DND-41 (cell line): Measurements from ENCODE around the gene TEX9.

Experiments used
- CTCF ChIP-seq: IDR thresholded peaks from 2 replicates; pipeline ENCODE4 v1.5.1; 2012; ENCODE audit warnings: borderline replicate concordance, low read length, moderate library complexity, mild to moderate bottlenecking; ENCODE audit not compliant: poor library complexity, severe bottlenecking; ENCODE audit errors: extremely low read depth
- EZH2 ChIP-seq: IDR thresholded peaks from 3 replicates; pipeline ENCODE4 v1.6.1; 2012; ENCODE audit warnings: borderline replicate concordance, low read depth, mild to moderate bottlenecking, moderate library complexity, low read length, inconsistent platforms; ENCODE audit not compliant: severe bottlenecking

DNA sequence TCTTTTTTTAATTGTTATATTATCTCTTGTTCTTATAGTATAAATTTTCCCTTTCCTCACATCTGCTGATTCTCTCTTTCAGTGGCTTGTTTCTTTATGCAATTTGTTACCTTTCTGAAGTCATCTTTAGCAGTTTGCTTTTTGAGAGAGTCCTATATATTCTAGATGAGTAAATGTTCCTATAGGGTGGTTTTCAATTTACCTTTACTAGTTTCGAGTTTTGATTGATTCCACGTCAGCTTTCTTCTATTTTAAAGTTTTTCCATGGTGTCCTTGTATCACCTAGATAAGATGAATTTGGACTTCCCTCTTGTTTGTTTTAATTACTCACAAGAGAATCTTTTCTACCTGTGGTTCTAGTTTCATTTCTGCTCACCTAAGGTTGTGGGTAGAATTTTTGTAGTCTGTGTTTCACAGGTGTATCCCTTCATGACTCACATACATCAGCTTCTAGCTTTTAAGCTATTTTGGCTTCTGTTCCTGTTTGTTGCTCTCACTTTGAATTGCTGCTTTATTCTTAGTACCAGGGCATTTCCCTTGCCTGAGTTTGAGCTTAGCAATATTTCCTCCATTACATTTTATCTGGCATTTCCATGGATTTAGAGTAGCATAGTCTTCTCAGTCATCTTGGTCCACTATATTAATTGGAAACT lies 6.4 kb downstream of the TEX9 start:
- TF ChIP-seq CTCF (no peak), EZH2 (no peak)
